Vagina (tissue), 2 donors: Measurements from ENCODE around the gene SLC37A2. TPM values are rescaled to one million over a fixed set of nuclear protein-coding genes. Genes with fewer than 3 reads are reported as not detected.

Experiments used
- DNase-seq, 2 donors: peaks; one replicate each; pipeline ENCODE4 v3.0.0-alpha.2; 2017; ENCODE audit errors: extremely low spot score in 2 of 2
- H3K27ac ChIP-seq: fragments of 200-600 bp; sonication (generic); one replicate; pipeline ENCODE4 v1.5.1; 2019
- H3K27me3 ChIP-seq: fragments of 200-600 bp; sonication (generic); one replicate; pipeline ENCODE4 v1.5.1; 2019
- H3K36me3 ChIP-seq, 2 donors: fragments of 200-600 bp; sonication (generic); one replicate each; pipeline ENCODE4 v1.5.1; 2017 to 2019
- H3K4me1 ChIP-seq: fragments of 200-600 bp; sonication (generic); one replicate; pipeline ENCODE4 v1.5.1; 2019
- H3K4me3 ChIP-seq, 2 donors: fragments of 200-600 bp; sonication (generic); 1 replicate in 1 of 2; 2 replicates in 1 of 2; pipeline ENCODE4 v1.5.1; 2016 to 2019
- H3K9me3 ChIP-seq: fragments of 200-600 bp; sonication (generic); one replicate; pipeline ENCODE4 v1.5.1; 2019
- POLR2A ChIP-seq, 2 donors: fragments of 450-650 bp; IDR thresholded peaks; one replicate each; pipeline ENCODE4 v1.6.1; 2017; ENCODE audit warnings: antibody characterized with exemption in 2 of 2, mild to moderate bottlenecking in 2 of 2, moderate library complexity in 2 of 2
- POLR2AphosphoS5 ChIP-seq, 2 donors: sonication (generic); formaldehyde crosslinking; IDR thresholded peaks; one replicate each; pipeline ENCODE4 v1.9.0; 2017; ENCODE audit warnings: antibody characterized with exemption in 2 of 2, mild to moderate bottlenecking in 2 of 2, low read depth in 1 of 2; ENCODE audit not compliant: insufficient read depth in 1 of 2
- intact Hi-C: fragments of 100-400 bp; cut with DNase I; formaldehyde crosslinking; loops from one replicate; pipeline ENCODE4 v1.15.1; 2023
- total RNA-seq: library from RNA; depleted of rRNA; stranded (reverse); fragments of >200 nt; gene quantifications from one replicate; pipeline ENCODE4 v1.2.3, GENCODE V29; 2016
- TF ChIP-seq, protein P1 (sequence below), 3 experiments: fragments of 450-650 bp in 2 of 3; fragments of 200-600 bp in 1 of 3; sonication (generic) in 1 of 3; IDR thresholded peaks; one replicate each; pipeline ENCODE4 v1.5.1; 2017 to 2019; ENCODE audit warnings: antibody characterized with exemption in 3 of 3, mild to moderate bottlenecking in 2 of 3, moderate library complexity in 2 of 3

SLC37A2 gene
- total RNA-seq, 1 donor from 2014 or later = 22.6 TPM

DNA sequence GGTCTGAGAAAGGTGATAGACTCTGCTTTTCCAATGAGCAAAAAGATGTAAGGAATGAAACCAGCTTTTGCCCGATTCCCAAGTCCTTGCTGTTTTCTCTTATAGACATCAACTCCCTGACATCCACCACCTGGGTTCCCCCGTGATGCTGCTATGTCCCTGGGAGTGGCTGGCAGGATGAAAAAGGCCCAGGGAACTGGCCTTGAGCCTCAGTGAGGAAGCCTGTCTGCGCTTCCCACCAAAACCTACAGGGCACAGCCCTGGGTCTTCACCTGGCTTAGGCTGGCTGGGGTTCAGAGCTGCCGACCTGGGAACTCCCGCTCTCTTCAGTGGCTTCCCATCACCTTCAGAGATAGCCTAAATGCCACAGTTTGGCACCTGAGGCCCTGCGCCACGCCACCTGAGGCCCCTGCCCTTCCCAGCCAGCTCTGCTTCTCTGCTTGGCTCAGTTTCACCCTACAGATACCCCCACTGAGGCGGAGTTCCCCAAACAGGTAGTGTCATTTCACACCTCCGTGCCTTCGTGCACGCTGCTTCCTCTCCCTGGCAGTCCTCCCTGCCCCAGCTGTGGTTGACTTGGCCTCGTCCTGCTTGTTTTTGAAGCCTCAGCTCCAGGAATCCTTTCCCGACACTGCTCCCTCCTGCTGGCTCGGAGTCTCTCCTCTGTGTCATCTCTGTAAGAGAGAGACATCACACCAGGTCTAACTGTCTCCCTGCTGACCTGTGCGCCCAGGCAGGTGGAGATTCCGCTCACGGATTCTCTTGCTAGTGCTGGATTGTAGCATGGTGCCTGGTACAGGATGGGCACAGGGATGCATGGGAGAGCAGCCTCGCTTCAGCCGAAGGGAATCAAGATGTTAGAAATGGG lies 10.7 kb downstream of the SLC37A2 start:
- Histone ChIP-seq H3K9me3 (no peaks in the 10 kb centered on the region), H3K27ac (no peak overlapping the region), H3K4me1 (peaks cover 23% of the 10 kb centered on the region), H3K27me3 (no peaks in the 10 kb centered on the region), H3K4me3 (no peak overlapping the region), H3K36me3 (no peaks in the 10 kb centered on the region)
- DNase-seq = no peak
- intact Hi-C loops = no loop called here
- TF ChIP-seq POLR2AphosphoS5 (IDR thresholded peaks at IDR 0.05; ENCODE audit: insufficient read depth in 1 of 2, low read depth in 1 of 2) = no peak
- TF ChIP-seq, protein P1, sequence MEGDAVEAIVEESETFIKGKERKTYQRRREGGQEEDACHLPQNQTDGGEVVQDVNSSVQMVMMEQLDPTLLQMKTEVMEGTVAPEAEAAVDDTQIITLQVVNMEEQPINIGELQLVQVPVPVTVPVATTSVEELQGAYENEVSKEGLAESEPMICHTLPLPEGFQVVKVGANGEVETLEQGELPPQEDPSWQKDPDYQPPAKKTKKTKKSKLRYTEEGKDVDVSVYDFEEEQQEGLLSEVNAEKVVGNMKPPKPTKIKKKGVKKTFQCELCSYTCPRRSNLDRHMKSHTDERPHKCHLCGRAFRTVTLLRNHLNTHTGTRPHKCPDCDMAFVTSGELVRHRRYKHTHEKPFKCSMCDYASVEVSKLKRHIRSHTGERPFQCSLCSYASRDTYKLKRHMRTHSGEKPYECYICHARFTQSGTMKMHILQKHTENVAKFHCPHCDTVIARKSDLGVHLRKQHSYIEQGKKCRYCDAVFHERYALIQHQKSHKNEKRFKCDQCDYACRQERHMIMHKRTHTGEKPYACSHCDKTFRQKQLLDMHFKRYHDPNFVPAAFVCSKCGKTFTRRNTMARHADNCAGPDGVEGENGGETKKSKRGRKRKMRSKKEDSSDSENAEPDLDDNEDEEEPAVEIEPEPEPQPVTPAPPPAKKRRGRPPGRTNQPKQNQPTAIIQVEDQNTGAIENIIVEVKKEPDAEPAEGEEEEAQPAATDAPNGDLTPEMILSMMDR (IDR thresholded peaks at IDR 0.05) = no peak
- no peak for TF ChIP-seq POLR2A (IDR thresholded peaks at IDR 0.05)

DNA sequence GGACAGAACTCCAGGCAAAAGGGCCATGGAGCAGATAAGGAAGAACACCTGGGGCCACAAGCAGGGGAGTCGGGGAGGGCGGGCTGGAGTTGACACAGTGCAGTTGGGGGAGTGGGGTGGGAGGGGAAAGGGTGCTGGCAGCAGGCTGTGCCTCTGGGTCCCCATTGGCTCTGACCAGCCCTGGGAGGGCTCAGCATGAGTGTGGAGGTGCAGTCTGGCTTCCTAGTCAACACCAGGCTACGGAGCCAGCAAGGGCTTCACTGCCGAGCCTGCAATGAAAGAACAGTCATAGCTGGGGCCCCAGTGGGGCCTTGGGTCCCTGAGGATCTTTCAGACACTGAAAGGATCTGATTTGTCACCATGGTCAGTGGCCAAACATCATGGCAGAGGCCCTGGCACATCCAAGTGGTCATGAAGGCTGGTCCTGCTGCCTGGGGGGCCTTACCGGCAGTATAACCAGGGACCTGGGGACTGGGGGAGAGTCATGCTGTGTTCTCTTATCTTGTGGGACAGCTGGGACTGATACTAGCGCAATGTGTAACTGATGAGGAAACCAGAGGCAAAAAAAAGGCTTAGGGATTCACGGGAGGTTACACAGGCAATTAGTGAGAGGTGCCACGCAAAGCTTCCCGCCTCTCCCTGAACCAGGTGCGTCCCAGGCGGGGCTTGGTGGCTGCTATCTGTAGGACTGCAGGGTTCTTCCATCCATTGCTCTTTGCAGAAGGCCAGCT lies 11.6 kb downstream of the SLC37A2 start:
- no peak for DNase-seq

DNA sequence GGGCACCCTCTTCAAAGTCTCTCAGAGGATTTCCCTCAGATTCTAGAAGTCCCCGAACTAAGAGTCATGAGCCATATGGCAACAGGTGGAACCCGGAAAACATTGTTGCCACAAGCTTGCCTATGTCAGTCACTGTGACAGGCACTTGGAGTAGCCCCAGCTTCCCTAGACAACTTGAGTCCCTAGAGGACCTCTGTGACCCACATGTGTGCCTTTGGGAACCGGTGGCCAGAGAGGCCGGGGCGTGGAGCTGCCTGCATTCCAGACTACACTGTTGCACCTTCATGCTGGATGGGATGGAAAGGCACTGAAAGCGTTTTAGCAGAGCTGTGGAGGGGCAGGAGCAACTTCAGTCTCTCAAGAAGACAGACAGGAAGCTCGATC lies 12.1 kb downstream of the SLC37A2 start:
- no peak overlapping the region for H3K4me3 ChIP-seq
- no peak overlapping the region for H3K27ac ChIP-seq
- peaks cover 18% of the 10 kb centered on the region for H3K4me1 ChIP-seq
- DNase-seq = no peak
- H3K27me3 ChIP-seq = no peaks in the 10 kb centered on the region
- H3K9me3 ChIP-seq = no peaks in the 10 kb centered on the region
- TF ChIP-seq POLR2AphosphoS5 (IDR thresholded peaks at IDR 0.05; ENCODE audit: insufficient read depth in 1 of 2, low read depth in 1 of 2) (no peak), POLR2A (IDR thresholded peaks at IDR 0.05) (no peak)
- TF ChIP-seq, protein P1 (IDR thresholded peaks at IDR 0.05) = no peak
- no peaks in the 10 kb centered on the region for H3K36me3 ChIP-seq
- intact Hi-C loops = no loop called here

More for the DNA sequence above, 11.6 kb downstream of the SLC37A2 start:
- Histone ChIP-seq H3K4me3 (no peak overlapping the region), H3K27me3 (no peaks in the 10 kb centered on the region), H3K36me3 (no peaks in the 10 kb centered on the region), H3K4me1 (peaks cover 23% of the 10 kb centered on the region), H3K27ac (no peak overlapping the region), H3K9me3 (no peaks in the 10 kb centered on the region)
- TF ChIP-seq, protein P1 (IDR thresholded peaks at IDR 0.05) = no peak
- TF ChIP-seq POLR2A (IDR thresholded peaks at IDR 0.05) = no peak
- TF ChIP-seq POLR2AphosphoS5 (IDR thresholded peaks at IDR 0.05; ENCODE audit: insufficient read depth in 1 of 2, low read depth in 1 of 2) = no peak
- intact Hi-C loops = no loop called here

DNA sequence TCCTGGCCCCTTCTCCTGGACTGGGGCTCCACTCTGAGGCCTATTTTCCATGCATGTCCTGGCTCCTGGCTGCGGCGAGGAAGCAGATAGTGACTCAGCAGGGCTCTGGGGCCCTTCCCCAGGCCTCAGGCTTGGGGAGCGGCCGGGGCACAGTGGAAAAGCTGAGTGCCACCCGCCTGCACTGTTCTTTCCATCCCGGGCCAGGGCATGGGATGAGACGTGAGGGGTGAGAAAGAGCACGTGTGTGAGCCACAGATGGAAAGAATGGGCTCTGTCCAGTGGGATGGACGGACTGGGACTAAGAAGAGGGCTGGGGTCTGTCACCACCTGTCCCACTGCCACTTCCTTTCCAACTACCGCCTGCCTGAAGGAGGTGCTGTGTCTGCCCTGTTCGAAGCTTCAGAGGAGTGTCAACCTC lies 12.8 kb downstream of the SLC37A2 start:
- intact Hi-C loops = no loop called here
- no peaks in the 10 kb centered on the region for H3K27me3 ChIP-seq
- no peak overlapping the region for H3K4me3 ChIP-seq
- H3K4me1 ChIP-seq = peaks cover 12% of the 10 kb centered on the region
- no peak for DNase-seq
- H3K36me3 ChIP-seq = no peaks in the 10 kb centered on the region
- H3K27ac ChIP-seq = no peak overlapping the region
- TF ChIP-seq POLR2AphosphoS5 (IDR thresholded peaks at IDR 0.05; ENCODE audit: insufficient read depth in 1 of 2, low read depth in 1 of 2) (no peak), POLR2A (IDR thresholded peaks at IDR 0.05) (no peak)
- TF ChIP-seq, protein P1 (IDR thresholded peaks at IDR 0.05) = no peak
- no peaks in the 10 kb centered on the region for H3K9me3 ChIP-seq
